ENCODE results near the gene HAUS1.

DNA sequence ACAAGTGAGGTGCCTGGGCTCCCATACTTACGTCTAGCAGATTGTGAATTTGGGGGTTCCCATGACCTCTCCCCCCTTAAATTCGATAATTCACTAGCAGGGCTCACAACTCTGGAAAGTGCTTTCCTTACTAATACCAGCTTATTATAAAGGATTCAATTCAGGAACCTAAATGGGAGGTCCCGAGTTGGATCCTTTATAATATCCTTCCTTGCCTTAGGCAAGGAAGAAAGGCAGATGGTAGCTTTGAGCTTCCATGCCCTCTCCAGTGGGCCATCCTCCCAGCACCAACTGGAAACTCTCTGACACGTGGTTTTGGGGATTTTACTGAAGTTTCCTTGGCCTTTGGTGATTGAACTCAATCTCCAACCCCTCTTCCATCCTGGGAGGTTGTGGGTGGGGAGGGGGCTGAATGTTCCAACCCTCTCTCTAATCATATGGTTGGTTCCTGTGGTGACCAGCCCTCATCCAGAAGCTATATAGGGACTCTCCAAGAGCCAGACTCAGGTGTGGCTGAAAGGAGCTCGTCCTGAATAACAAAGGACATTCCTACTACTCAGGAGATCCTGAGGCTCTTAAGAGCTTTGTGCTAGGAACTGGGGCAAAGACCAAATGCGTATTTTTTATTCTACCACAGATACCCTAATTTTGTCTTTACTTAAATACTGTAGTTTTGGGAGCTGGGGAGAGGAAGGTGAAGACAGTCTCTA lies 62.2 kb downstream of the HAUS1 start:
- TF ChIP-seq, protein P1, sequence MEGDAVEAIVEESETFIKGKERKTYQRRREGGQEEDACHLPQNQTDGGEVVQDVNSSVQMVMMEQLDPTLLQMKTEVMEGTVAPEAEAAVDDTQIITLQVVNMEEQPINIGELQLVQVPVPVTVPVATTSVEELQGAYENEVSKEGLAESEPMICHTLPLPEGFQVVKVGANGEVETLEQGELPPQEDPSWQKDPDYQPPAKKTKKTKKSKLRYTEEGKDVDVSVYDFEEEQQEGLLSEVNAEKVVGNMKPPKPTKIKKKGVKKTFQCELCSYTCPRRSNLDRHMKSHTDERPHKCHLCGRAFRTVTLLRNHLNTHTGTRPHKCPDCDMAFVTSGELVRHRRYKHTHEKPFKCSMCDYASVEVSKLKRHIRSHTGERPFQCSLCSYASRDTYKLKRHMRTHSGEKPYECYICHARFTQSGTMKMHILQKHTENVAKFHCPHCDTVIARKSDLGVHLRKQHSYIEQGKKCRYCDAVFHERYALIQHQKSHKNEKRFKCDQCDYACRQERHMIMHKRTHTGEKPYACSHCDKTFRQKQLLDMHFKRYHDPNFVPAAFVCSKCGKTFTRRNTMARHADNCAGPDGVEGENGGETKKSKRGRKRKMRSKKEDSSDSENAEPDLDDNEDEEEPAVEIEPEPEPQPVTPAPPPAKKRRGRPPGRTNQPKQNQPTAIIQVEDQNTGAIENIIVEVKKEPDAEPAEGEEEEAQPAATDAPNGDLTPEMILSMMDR (IDR thresholded peaks at IDR 0.05): no peak
- TF ChIP-seq POLR2AphosphoS5 (IDR thresholded peaks at IDR 0.05): no peak
- no peak for TF ChIP-seq POLR2A (IDR thresholded peaks at IDR 0.05)

All from gastroesophageal sphincter (tissue), 3 donors.